OCI-LY3 (cell line): Measurements from ENCODE around the gene AFDN.

Source experiments
- CTCF ChIP-seq: fragments of 200-600, 300-600 bp; sonication (generic); IDR thresholded peaks from 2 replicates; pipeline ENCODE4 v1.5.1; 2014; ENCODE audit warnings: antibody characterized with exemption, low read length, low read depth
- EZH2phosphoT487 ChIP-seq: fragments of 200-600 bp; shearing (Covaris generic); IDR thresholded peaks from 2 replicates; pipeline ENCODE4 v1.6.1; 2018; ENCODE audit warnings: antibody characterized with exemption, mixed run types, low read depth

- no peak for TF ChIP-seq CTCF
- TF ChIP-seq EZH2phosphoT487: no peak
Measured at GRCh38 chr6:167956491-167956890, 129.8 kb downstream of the AFDN start.
